ENCODE results near the gene IST1.

The IST1 gene

GRCh38 chr16:71965223-71965622, 69.9 kb downstream of the IST1 start:
- no peak for DNase-seq (ENCODE audit: low read depth)

GRCh38 chr16:71966932-71967331, 71.6 kb downstream of the IST1 start:
- DNase-seq (ENCODE audit: low read depth), result no peak

- DNase-seq (ENCODE audit: low read depth), result no peak
Observed at GRCh38 chr16:71969353-71969752, 74.0 kb downstream of the IST1 start.

- no peak for DNase-seq (ENCODE audit: low read depth)
Observed at GRCh38 chr16:71971571-71971970, 76.2 kb downstream of the IST1 start.

GRCh38 chr16:71972356-71972755, 77.0 kb downstream of the IST1 start:
- DNase-seq (ENCODE audit: low read depth), result no peak

- DNase-seq (ENCODE audit: low read depth), result no peak
Observed at GRCh38 chr16:71973001-71973400, 77.7 kb downstream of the IST1 start.

GRCh38 chr16:71974068-71974818, 78.9 kb downstream of the IST1 start:
- DNase-seq (ENCODE audit: low read depth), result no peak

Measured in stimulated activated CD8-positive, alpha-beta memory T cell treated with anti-CD3 and anti-CD28 coated beads, Interleukin-15, amount 100 ng/mL, for 24 hours (primary cell).